A673 (cell line): ENCODE results near the gene CALU.

ENCODE experiments used
- CTCF ChIP-seq: fragments of 300-800, 200-600 bp; sonication (generic); conservative IDR thresholded peaks from 2 replicates; pipeline ENCODE4 v1.5.1; 2017; ENCODE audit warnings: low read depth, mild to moderate bottlenecking, antibody characterized with exemption, low read length, moderate library complexity, mixed read lengths
- EZH2 ChIP-seq: fragments of 200-600 bp; sonication (generic); IDR thresholded peaks from 2 replicates; pipeline ENCODE4 v1.6.1; 2017; ENCODE audit warnings: borderline replicate concordance, low read depth, mild to moderate bottlenecking, mixed read lengths, antibody characterized with exemption, low read length; ENCODE audit not compliant: poor library complexity, severe bottlenecking

DNA sequence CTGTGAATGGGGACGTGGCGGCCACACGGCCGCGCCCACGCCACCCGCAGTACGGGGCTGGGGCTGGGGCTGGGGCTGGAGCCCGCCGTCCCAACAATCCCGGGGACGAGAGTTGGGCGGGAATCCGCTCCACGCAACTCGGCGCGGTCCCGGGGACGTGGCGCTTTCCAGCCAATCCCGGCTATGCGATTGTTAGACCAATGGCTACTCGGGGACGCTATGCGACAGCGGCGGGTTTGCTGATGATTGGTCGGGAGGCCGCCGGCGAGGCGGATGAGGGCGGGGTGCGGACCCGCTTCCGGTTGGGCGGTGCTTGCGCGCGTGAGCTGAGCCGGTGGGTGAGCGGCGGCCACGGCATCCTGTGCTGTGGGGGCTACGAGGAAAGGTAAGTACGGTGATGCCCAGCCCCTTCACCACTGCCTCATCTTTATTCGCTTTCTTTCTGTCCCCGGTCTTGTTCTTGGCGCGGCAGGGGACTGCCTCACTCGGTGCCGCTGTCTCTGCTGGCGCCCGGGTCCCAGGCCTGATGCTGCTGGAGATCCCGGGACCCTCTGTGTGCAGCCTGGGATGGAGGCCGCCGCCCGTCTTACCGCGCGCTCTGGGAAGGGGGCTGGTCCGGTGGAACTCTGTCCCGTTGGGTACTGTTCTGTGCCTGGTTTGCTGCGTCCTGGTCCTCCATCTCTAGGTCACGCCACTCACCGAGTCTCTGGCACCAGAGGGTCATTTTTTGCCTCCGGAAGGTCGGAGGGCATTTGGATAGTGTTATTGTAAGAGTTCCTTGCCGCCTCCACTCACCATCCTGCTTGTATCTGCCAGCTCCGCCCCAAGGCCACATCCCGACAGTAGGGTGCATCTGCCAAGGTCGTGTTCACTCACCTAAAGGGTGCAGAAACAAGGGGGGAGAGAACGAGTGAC, at the start of gene CALU:
- TF ChIP-seq CTCF: no peak
- TF ChIP-seq EZH2: no peak
